ENCODE data around the gene ZNF451. TPM values are rescaled to one million over a fixed set of nuclear protein-coding genes. Genes with fewer than 3 reads are reported as not detected.

ZNF451 gene
- total RNA-seq, 1 donor from 2014 or later = 61.0 TPM

- Mint-ChIP-seq H3K4me3 (no peak overlapping the region), H3K36me3 (ENCODE audit: low read depth) (peaks cover 16% of the 10 kb centered on the region), H3K4me1 (peaks cover 4% of the 10 kb centered on the region), H3K27ac (ENCODE audit: unreplicated experiment) (no peak overlapping the region), H3K27me3 (ENCODE audit: low read depth) (no peaks in the 10 kb centered on the region), H3K9me3 (no peaks in the 10 kb centered on the region)
- no peak for DNase-seq (ENCODE audit: low read depth, low spot score)
- no peak for TF ChIP-seq CTCF (conservative IDR thresholded peaks at IDR 0.05)
Observed at GRCh38 chr6:57072108-57072507, 17.9 kb upstream of the ZNF451 start.

- Mint-ChIP-seq H3K27ac (ENCODE audit: unreplicated experiment) (no peak overlapping the region), H3K27me3 (ENCODE audit: low read depth) (no peaks in the 10 kb centered on the region), H3K36me3 (ENCODE audit: low read depth) (peaks cover 26% of the 10 kb centered on the region), H3K4me1 (peaks cover 4% of the 10 kb centered on the region), H3K4me3 (no peak overlapping the region), H3K9me3 (peaks cover 4% of the 10 kb centered on the region)
- no peak for TF ChIP-seq CTCF (conservative IDR thresholded peaks at IDR 0.05)
- no peak for DNase-seq (ENCODE audit: low read depth, low spot score)
Observed at GRCh38 chr6:57074383-57074782, 15.6 kb upstream of the ZNF451 start.

- Mint-ChIP-seq H3K9me3 (peaks cover 4% of the 10 kb centered on the region), H3K4me1 (no peaks in the 10 kb centered on the region), H3K27me3 (ENCODE audit: low read depth) (no peaks in the 10 kb centered on the region)
Observed at GRCh38 chr6:57075092-57075491, 14.9 kb upstream of the ZNF451 start.

GRCh38 chr6:57078531-57079207, 11.3 kb upstream of the ZNF451 start:
- no peaks in the 10 kb centered on the region for H3K4me1 Mint-ChIP-seq
- peaks cover 25% of the 10 kb centered on the region for H3K36me3 Mint-ChIP-seq (ENCODE audit: low read depth)
- no peak overlapping the region for H3K4me3 Mint-ChIP-seq
- H3K27me3 Mint-ChIP-seq (ENCODE audit: low read depth) = no peaks in the 10 kb centered on the region
- no peak for DNase-seq (ENCODE audit: low read depth, low spot score)
- no peak overlapping the region for H3K27ac Mint-ChIP-seq (ENCODE audit: unreplicated experiment)
- peaks cover 7% of the 10 kb centered on the region for H3K9me3 Mint-ChIP-seq
- no peak for TF ChIP-seq CTCF (conservative IDR thresholded peaks at IDR 0.05)

More at GRCh38 chr6:57075092-57075491, 14.9 kb upstream of the ZNF451 start:
- TF ChIP-seq CTCF (conservative IDR thresholded peaks at IDR 0.05) = no peak
- Mint-ChIP-seq H3K4me3 (no peak overlapping the region), H3K27ac (ENCODE audit: unreplicated experiment) (no peak overlapping the region), H3K36me3 (ENCODE audit: low read depth) (peaks cover 22% of the 10 kb centered on the region)
- no peak for DNase-seq (ENCODE audit: low read depth, low spot score)

- Mint-ChIP-seq H3K4me3 (peak overlapping the region; percentile 9), H3K36me3 (ENCODE audit: low read depth) (peaks cover 3% of the 10 kb centered on the region), H3K9me3 (peaks cover 2% of the 10 kb centered on the region), H3K27ac (ENCODE audit: unreplicated experiment) (no peak overlapping the region), H3K4me1 (peaks cover 6% of the 10 kb centered on the region), H3K27me3 (ENCODE audit: low read depth) (no peaks in the 10 kb centered on the region)
- TF ChIP-seq CTCF (conservative IDR thresholded peaks at IDR 0.05) = no peak
- no peak for DNase-seq (ENCODE audit: low read depth, low spot score)
Observed at GRCh38 chr6:57085471-57085870, 4.5 kb upstream of the ZNF451 start.

Measured in neural crest cell (in vitro differentiated cells).